ENCODE results near the gene TUT4. TPM values are rescaled to one million over a fixed set of nuclear protein-coding genes. Genes with fewer than 3 reads are reported as not detected.

TUT4 gene
- total RNA-seq, 1 donor from 2014 or later = 103 TPM

GRCh38 chr1:52477876-52478275, 75.0 kb downstream of the TUT4 start:
- Histone ChIP-seq H3K4me1 (ENCODE audit: control insufficient read depth in 3 of 3, insufficient read depth in 3 of 3, low read length in 3 of 3) (no peaks in the 10 kb centered on the region), H3K27ac (ENCODE audit: low read depth, low read length) (no peak overlapping the region), H3K9ac (ENCODE audit: low read depth in 1 of 3, low read length in 3 of 3) (no peak overlapping the region), H3K9me3 (ENCODE audit: control insufficient read depth in 3 of 3, low read length in 3 of 3) (no peaks in the 10 kb centered on the region), H3K27me3 (ENCODE audit: control insufficient read depth in 3 of 3, insufficient read depth in 3 of 3, low read length in 3 of 3) (no peaks in the 10 kb centered on the region), H3K36me3 (ENCODE audit: control insufficient read depth in 3 of 3, insufficient read depth in 3 of 3, low read length in 3 of 3) (peaks cover 0 to 32% (median 0%) of the 10 kb centered on the region in 3 donors), H3K4me3 (ENCODE audit: low read length in 3 of 3) (no peak overlapping the region)

GRCh38 chr1:52476943-52477342, 75.9 kb downstream of the TUT4 start:
- H3K36me3 ChIP-seq (ENCODE audit: control insufficient read depth in 3 of 3, insufficient read depth in 3 of 3, low read length in 3 of 3) = peaks cover 0 to 29% (median 0%) of the 10 kb centered on the region in 3 donors
- no peak overlapping the region for H3K9ac ChIP-seq (ENCODE audit: low read depth in 1 of 3, low read length in 3 of 3)
- H3K4me3 ChIP-seq (ENCODE audit: low read length in 3 of 3) = no peak overlapping the region
- no peaks in the 10 kb centered on the region for H3K4me1 ChIP-seq (ENCODE audit: control insufficient read depth in 3 of 3, insufficient read depth in 3 of 3, low read length in 3 of 3)
- H3K9me3 ChIP-seq (ENCODE audit: control insufficient read depth in 3 of 3, low read length in 3 of 3) = no peaks in the 10 kb centered on the region
- H3K27ac ChIP-seq (ENCODE audit: low read depth, low read length) = no peak overlapping the region
- H3K27me3 ChIP-seq (ENCODE audit: control insufficient read depth in 3 of 3, insufficient read depth in 3 of 3, low read length in 3 of 3) = no peaks in the 10 kb centered on the region

- no peak overlapping the region for H3K4me3 ChIP-seq (ENCODE audit: low read length in 3 of 3)
- H3K4me1 ChIP-seq (ENCODE audit: control insufficient read depth in 3 of 3, insufficient read depth in 3 of 3, low read length in 3 of 3) = no peaks in the 10 kb centered on the region
- H3K27ac ChIP-seq (ENCODE audit: low read depth, low read length) = no peak overlapping the region
- no peaks in the 10 kb centered on the region for H3K9me3 ChIP-seq (ENCODE audit: control insufficient read depth in 3 of 3, low read length in 3 of 3)
- H3K9ac ChIP-seq (ENCODE audit: low read depth in 1 of 3, low read length in 3 of 3) = no peak overlapping the region
- no peaks in the 10 kb centered on the region for H3K27me3 ChIP-seq (ENCODE audit: control insufficient read depth in 3 of 3, insufficient read depth in 3 of 3, low read length in 3 of 3)
- peaks cover 0 to 25% (median 0%) of the 10 kb centered on the region in 3 donors for H3K36me3 ChIP-seq (ENCODE audit: control insufficient read depth in 3 of 3, insufficient read depth in 3 of 3, low read length in 3 of 3)
These were observed 78.1 kb downstream of the TUT4 start for GRCh38 chr1:52474807-52475206.

- H3K9me3 ChIP-seq (ENCODE audit: control insufficient read depth in 3 of 3, low read length in 3 of 3) = no peaks in the 10 kb centered on the region
- no peak overlapping the region for H3K9ac ChIP-seq (ENCODE audit: low read depth in 1 of 3, low read length in 3 of 3)
- no peaks in the 10 kb centered on the region for H3K27me3 ChIP-seq (ENCODE audit: control insufficient read depth in 3 of 3, insufficient read depth in 3 of 3, low read length in 3 of 3)
- no peaks in the 10 kb centered on the region for H3K4me1 ChIP-seq (ENCODE audit: control insufficient read depth in 3 of 3, insufficient read depth in 3 of 3, low read length in 3 of 3)
- H3K27ac ChIP-seq (ENCODE audit: low read depth, low read length) = no peak overlapping the region
- peaks cover 0 to 25% (median 0%) of the 10 kb centered on the region in 3 donors for H3K36me3 ChIP-seq (ENCODE audit: control insufficient read depth in 3 of 3, insufficient read depth in 3 of 3, low read length in 3 of 3)
- H3K4me3 ChIP-seq (ENCODE audit: low read length in 3 of 3) = no peak overlapping the region
These were observed 79.9 kb downstream of the TUT4 start for GRCh38 chr1:52473039-52473438.

GRCh38 chr1:52472384-52472783, 80.5 kb downstream of the TUT4 start:
- Histone ChIP-seq H3K9me3 (ENCODE audit: control insufficient read depth in 3 of 3, low read length in 3 of 3) (no peaks in the 10 kb centered on the region), H3K4me1 (ENCODE audit: control insufficient read depth in 3 of 3, insufficient read depth in 3 of 3, low read length in 3 of 3) (no peaks in the 10 kb centered on the region), H3K9ac (ENCODE audit: low read depth in 1 of 3, low read length in 3 of 3) (no peak overlapping the region), H3K4me3 (ENCODE audit: low read length in 3 of 3) (no peak overlapping the region), H3K27ac (ENCODE audit: low read depth, low read length) (no peak overlapping the region), H3K27me3 (ENCODE audit: control insufficient read depth in 3 of 3, insufficient read depth in 3 of 3, low read length in 3 of 3) (no peaks in the 10 kb centered on the region), H3K36me3 (ENCODE audit: control insufficient read depth in 3 of 3, insufficient read depth in 3 of 3, low read length in 3 of 3) (peaks cover 0 to 23% (median 0%) of the 10 kb centered on the region in 3 donors)

- Histone ChIP-seq H3K27ac (ENCODE audit: low read depth, low read length) (no peak overlapping the region), H3K4me1 (ENCODE audit: control insufficient read depth in 3 of 3, insufficient read depth in 3 of 3, low read length in 3 of 3) (no peaks in the 10 kb centered on the region), H3K36me3 (ENCODE audit: control insufficient read depth in 3 of 3, insufficient read depth in 3 of 3, low read length in 3 of 3) (peaks cover 0 to 11% (median 0%) of the 10 kb centered on the region in 3 donors), H3K27me3 (ENCODE audit: control insufficient read depth in 3 of 3, insufficient read depth in 3 of 3, low read length in 3 of 3) (no peaks in the 10 kb centered on the region), H3K4me3 (ENCODE audit: low read length in 3 of 3) (no peak overlapping the region), H3K9me3 (ENCODE audit: control insufficient read depth in 3 of 3, low read length in 3 of 3) (no peaks in the 10 kb centered on the region), H3K9ac (ENCODE audit: low read depth in 1 of 3, low read length in 3 of 3) (no peak overlapping the region)
These were observed 83.8 kb downstream of the TUT4 start for GRCh38 chr1:52469108-52469507.

GRCh38 chr1:52463891-52464290, 89.0 kb downstream of the TUT4 start:
- Histone ChIP-seq H3K27me3 (ENCODE audit: control insufficient read depth in 3 of 3, insufficient read depth in 3 of 3, low read length in 3 of 3) (no peaks in the 10 kb centered on the region), H3K4me3 (ENCODE audit: low read length in 3 of 3) (no peak overlapping the region), H3K36me3 (ENCODE audit: control insufficient read depth in 3 of 3, insufficient read depth in 3 of 3, low read length in 3 of 3) (peaks cover 2 to 11% (median 6%) of the 10 kb centered on the region in 3 donors), H3K9me3 (ENCODE audit: control insufficient read depth in 3 of 3, low read length in 3 of 3) (no peaks in the 10 kb centered on the region), H3K9ac (ENCODE audit: low read depth in 1 of 3, low read length in 3 of 3) (no peak overlapping the region), H3K4me1 (ENCODE audit: control insufficient read depth in 3 of 3, insufficient read depth in 3 of 3, low read length in 3 of 3) (no peaks in the 10 kb centered on the region), H3K27ac (ENCODE audit: low read depth, low read length) (no peak overlapping the region)

- no peak overlapping the region for H3K4me3 ChIP-seq (ENCODE audit: low read length in 3 of 3)
- no peak overlapping the region for H3K9ac ChIP-seq (ENCODE audit: low read depth in 1 of 3, low read length in 3 of 3)
- no peaks in the 10 kb centered on the region for H3K27me3 ChIP-seq (ENCODE audit: control insufficient read depth in 3 of 3, insufficient read depth in 3 of 3, low read length in 3 of 3)
- H3K4me1 ChIP-seq (ENCODE audit: control insufficient read depth in 3 of 3, insufficient read depth in 3 of 3, low read length in 3 of 3) = no peaks in the 10 kb centered on the region
- H3K36me3 ChIP-seq (ENCODE audit: control insufficient read depth in 3 of 3, insufficient read depth in 3 of 3, low read length in 3 of 3) = peaks cover 2 to 13% (median 6%) of the 10 kb centered on the region in 3 donors
- no peaks in the 10 kb centered on the region for H3K9me3 ChIP-seq (ENCODE audit: control insufficient read depth in 3 of 3, low read length in 3 of 3)
- H3K27ac ChIP-seq (ENCODE audit: low read depth, low read length) = no peak overlapping the region
These were observed 91.1 kb downstream of the TUT4 start for GRCh38 chr1:52461821-52462220.

- Histone ChIP-seq H3K36me3 (ENCODE audit: control insufficient read depth in 3 of 3, insufficient read depth in 3 of 3, low read length in 3 of 3) (peaks cover 2 to 14% (median 6%) of the 10 kb centered on the region in 3 donors), H3K27ac (ENCODE audit: low read depth, low read length) (no peak overlapping the region), H3K27me3 (ENCODE audit: control insufficient read depth in 3 of 3, insufficient read depth in 3 of 3, low read length in 3 of 3) (no peaks in the 10 kb centered on the region), H3K4me3 (ENCODE audit: low read length in 3 of 3) (no peak overlapping the region), H3K9me3 (ENCODE audit: control insufficient read depth in 3 of 3, low read length in 3 of 3) (no peaks in the 10 kb centered on the region), H3K9ac (ENCODE audit: low read depth in 1 of 3, low read length in 3 of 3) (no peak overlapping the region), H3K4me1 (ENCODE audit: control insufficient read depth in 3 of 3, insufficient read depth in 3 of 3, low read length in 3 of 3) (no peaks in the 10 kb centered on the region)
These were observed 92.2 kb downstream of the TUT4 start for GRCh38 chr1:52460694-52461093.

- Histone ChIP-seq H3K27me3 (ENCODE audit: control insufficient read depth in 3 of 3, insufficient read depth in 3 of 3, low read length in 3 of 3) (no peaks in the 10 kb centered on the region), H3K9ac (ENCODE audit: low read depth in 1 of 3, low read length in 3 of 3) (no peak overlapping the region), H3K4me1 (ENCODE audit: control insufficient read depth in 3 of 3, insufficient read depth in 3 of 3, low read length in 3 of 3) (no peaks in the 10 kb centered on the region), H3K9me3 (ENCODE audit: control insufficient read depth in 3 of 3, low read length in 3 of 3) (no peaks in the 10 kb centered on the region), H3K4me3 (ENCODE audit: low read length in 3 of 3) (no peak overlapping the region), H3K27ac (ENCODE audit: low read depth, low read length) (no peak overlapping the region), H3K36me3 (ENCODE audit: control insufficient read depth in 3 of 3, insufficient read depth in 3 of 3, low read length in 3 of 3) (peaks cover 0 to 10% (median 4%) of the 10 kb centered on the region in 3 donors)
These were observed 97.2 kb downstream of the TUT4 start for GRCh38 chr1:52455686-52456085.

GRCh38 chr1:52454779-52455178, 98.1 kb downstream of the TUT4 start:
- Histone ChIP-seq H3K27ac (ENCODE audit: low read depth, low read length) (no peak overlapping the region), H3K4me1 (ENCODE audit: control insufficient read depth in 3 of 3, insufficient read depth in 3 of 3, low read length in 3 of 3) (no peaks in the 10 kb centered on the region), H3K4me3 (ENCODE audit: low read length in 3 of 3) (no peak overlapping the region), H3K9ac (ENCODE audit: low read depth in 1 of 3, low read length in 3 of 3) (no peak overlapping the region), H3K9me3 (ENCODE audit: control insufficient read depth in 3 of 3, low read length in 3 of 3) (no peaks in the 10 kb centered on the region), H3K36me3 (ENCODE audit: control insufficient read depth in 3 of 3, insufficient read depth in 3 of 3, low read length in 3 of 3) (peaks cover 0 to 10% (median 4%) of the 10 kb centered on the region in 3 donors), H3K27me3 (ENCODE audit: control insufficient read depth in 3 of 3, insufficient read depth in 3 of 3, low read length in 3 of 3) (no peaks in the 10 kb centered on the region)
